Mesenteric fat pad (tissue), 1 donor: Measurements from ENCODE around the gene SATB2. TPM values are rescaled to one million over a fixed set of nuclear protein-coding genes. Genes with fewer than 3 reads are reported as not detected.
A peak's percentile ranks its signal among the peaks of the same experiment; 100 is the strongest.

Experiments used
- DNase-seq: peaks from one replicate; pipeline ENCODE4 v3.0.0-alpha.2; 2020; ENCODE audit warnings: low spot score
- total RNA-seq: library from RNA; stranded (reverse); fragmentation: NEBNext Ultra II Directional; extraction: Animal tissue kit (Norgen Biotek cat#: 25700); gene quantifications from one replicate; pipeline ENCODE4 v1.2.1, GENCODE V29; 2021
- donor health status: DM: yes; HTN: yes; CAD: no.

SATB2 gene
- total RNA-seq, 1 donor from 2014 or later: 8.3 TPM

DNA sequence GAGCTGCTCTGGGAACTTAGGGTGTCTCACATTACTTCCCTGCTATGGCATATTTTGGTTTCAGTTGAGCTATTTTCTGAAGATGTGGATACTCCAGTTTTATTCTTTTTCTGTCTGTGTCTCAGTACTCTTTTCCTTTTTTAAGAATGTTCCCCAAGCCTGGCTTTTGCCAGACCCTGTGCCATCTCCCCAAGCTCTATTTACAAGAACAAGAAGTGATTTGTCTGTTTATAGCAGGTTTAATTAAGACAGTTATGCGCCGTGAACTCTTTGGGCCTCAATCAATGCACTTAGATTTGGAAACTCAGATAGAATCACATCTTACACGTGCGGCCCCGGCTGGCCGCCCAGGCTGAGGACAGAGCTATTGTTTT, 8.9 kb upstream of the SATB2 start:
- no peak for DNase-seq

DNA sequence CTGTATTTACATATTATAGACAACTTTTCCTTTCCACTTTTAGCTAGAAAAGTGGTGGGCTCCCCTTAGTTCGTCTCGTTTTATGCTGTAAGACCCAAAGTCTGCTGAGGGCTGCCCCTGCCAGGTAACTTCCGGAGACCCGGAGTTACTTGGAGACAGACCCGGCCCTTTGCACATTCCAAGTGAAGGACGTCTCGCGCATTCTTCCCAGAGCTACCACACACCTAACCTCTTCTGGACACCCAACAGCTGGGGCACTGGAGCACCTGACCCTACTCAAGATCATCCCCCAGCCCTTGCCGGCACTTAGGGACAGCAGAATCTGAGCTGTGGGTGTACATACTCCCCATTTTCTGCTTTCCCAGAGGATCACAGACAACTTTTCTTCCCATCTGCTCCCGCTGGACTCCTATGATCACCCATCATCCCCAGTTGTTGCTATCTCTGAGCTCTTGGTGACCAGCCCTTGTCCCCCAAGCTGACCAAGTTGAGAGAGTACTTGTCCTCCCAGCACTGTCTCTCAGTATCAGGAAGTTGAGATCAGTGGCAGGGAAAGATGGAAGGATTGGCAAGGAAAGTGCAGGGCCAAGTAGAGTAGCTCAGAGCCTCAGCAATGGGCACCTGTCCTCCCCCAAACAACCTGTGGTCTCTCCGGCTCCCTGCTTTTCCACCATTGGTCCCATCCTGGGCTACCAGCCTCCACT, 8.4 kb upstream of the SATB2 start:
- no peak for DNase-seq

DNA sequence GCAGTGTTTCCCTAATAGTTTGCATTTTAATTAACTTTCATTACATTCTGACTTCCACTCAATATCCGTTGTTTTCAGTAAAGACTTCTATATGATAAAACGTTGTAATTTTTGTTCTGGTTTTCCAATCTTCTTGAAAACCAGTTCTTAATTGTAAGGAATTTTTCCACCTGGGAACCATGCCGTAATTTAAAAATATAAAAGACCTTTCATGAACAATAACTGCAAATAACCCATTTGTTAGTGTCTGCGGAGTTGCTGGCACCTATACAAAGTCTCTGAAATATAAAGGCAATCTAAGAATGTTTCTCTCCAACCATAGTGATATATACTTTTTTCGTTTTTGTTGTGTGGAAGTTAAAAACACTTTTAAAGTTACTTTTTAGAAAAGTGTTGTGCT, 7.7 kb upstream of the SATB2 start:
- DNase-seq: no peak

DNA sequence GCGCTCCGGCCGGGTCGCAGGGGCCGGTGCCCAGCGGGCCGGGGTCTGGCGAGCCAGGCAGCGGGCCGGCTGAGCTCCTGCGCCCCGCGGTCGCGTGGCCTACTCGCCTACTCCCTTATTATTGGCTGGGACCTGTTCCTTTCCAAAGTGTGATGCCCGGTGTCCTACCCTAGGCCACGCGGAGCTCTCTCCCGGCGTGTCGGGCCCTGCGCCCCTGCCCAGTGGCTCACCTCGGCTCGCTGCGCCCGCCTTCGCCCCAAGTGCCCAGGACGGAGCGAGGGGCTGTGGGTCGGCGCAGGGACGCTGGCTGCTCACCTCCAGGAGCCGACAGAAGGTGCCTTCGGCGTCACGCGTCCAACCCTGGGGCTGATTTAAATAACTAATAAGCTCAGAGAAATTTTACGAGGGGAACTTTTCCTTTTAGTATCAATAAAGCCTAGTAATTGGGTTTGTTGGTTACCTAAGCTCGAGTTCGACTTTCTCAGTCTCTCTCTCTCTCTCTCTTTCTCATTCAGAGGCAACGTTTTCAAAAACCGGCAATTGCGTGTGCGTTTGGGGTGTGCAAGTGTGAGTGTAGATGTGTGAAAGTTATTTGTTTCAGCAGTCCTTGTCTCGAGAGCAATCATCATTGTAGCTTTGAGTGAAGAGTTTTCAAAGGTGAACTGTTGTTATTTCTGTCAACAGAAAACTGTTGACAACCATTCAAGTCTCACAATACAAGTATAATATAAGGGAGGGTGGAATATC, 7.0 kb upstream of the SATB2 start:
- no peak for DNase-seq

DNA sequence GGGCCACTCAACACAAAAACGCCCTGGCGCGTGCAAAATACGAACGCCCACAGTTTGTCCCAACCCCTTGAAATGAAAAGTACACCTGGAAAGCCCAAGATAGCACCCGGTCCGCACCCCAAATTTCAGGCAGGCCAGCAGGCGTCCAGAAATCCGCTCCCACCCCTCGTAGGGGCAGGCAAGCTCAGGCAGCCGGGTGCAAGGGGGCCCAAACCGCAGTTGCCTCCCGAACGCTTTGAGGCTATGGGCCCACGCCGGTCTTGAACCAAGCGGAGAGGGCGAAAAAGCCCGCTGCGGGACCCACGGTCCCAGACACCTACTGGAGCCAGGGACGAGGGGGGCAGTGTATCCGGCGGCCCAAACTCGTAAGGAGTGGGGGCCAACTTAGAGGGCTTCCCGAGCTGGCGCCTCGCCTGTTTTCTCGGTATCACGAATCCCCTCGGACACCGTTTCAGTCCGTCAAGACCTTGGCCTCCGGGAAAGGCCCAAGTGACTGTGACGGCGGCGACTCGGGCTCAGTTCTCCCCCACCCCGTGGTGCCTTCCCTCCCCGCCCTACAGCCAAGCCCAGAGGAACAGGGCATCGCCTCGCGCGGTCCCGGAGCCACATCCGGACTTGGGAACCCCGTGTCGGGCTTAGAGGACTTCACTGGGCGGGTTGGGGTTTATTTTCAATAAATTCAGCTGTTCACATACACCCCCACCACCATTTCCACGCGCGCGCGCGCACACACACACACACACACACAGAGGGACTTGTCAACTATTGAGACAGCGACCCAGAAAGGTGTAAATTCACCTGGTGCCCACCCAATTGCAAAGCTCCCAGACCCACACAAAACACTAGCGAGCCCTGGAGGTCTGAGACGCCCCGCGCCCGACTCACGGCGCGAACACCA, 6.2 kb upstream of the SATB2 start:
- DNase-seq: no peak

DNA sequence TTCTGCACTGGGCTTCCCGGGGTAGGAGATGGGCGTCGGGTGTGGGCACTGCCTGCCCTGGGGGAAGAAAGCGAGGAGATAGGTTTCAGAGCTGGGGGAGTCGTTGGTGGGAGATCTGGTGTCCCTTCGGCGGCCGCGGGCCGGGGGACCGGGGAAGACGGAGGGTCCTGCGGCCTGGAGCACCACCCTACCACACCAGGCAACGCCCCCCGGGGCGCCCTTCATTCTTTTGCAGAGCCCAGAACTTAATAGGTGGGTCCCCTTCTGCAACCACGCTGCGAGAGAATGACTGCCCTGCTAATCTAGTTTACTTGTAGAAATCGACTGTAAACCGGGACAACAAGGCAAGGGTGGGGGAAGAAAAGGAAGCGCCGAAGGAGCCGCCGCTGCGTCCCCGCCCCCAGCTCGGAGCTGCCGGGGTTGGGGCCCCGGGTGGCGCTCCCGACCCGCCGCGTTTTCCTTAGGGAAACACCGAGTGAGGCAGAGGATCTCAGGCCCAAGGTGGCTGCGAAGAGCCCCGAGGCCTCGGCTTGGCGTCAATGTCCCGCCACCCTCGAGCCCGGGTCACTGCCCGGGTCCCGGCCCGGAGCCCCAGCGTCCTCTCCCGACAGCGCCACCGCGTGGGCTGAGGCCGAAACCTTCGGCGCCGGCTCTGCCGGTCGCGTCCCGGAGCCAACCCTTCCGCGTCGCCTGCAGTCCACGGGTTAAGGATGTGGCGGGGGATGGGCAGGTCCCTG, 5.4 kb upstream of the SATB2 start:
- DNase-seq: no peak

DNA sequence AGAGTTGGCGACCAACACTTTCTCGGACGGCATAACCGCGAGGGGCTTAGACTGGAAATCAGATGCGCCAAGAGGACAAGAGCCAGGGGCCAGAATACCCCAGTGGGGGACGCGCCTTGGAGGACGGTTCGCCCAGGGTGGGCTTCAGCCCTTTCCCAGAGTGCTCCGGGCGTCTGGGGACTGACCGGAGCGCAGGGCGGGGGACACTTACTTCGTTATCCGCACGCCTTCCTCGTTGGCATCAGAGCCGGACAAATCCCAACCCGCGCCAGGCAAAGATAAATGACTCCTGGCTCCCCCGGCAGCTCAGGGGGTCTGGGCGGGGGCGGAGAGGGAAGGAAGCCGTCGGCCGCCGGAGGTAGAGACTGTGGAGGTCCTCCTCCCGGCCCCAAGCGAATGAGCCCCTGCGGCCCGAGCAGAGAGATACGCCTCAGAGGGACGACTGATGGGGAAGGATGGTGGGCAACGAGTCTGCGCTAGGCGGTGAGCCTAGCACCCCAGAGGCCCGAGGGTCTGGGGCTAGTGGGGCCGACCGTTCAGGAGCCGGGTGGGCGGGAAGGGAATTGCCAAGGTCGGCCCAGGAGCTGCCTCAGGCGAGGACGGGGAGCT, 4.7 kb upstream of the SATB2 start:
- no peak for DNase-seq

DNA sequence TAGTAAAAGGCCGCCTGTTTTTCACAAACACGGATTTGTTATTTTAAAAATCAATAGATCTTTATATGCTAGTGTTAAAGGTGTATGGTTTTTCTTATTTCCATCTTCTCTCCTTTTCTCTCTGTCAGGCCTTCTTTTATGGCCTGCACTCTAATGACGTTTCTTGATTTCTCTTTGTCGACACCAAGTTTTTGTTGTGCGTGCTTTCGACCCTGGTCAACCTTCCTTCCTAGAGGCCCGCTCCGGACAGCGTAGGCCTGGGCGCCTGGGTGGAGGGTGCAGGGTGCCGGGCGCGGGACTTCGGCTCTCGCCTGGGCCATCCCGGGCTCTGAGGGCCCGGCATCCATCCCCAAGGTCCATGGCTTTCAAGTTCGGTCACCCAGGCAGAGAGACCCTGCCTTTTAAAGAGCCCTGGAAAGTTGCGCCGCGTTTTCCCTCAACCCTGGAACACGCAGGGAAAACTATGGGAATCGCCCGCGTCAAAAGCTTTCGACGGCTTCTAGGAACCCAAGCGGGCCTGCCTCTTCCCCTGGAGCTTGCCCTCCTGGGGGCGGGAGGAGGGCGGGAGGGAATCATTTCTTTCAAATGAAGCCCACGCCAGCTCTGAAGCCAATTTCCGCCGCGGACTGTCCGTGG, 4.1 kb upstream of the SATB2 start:
- no peak for DNase-seq

DNA sequence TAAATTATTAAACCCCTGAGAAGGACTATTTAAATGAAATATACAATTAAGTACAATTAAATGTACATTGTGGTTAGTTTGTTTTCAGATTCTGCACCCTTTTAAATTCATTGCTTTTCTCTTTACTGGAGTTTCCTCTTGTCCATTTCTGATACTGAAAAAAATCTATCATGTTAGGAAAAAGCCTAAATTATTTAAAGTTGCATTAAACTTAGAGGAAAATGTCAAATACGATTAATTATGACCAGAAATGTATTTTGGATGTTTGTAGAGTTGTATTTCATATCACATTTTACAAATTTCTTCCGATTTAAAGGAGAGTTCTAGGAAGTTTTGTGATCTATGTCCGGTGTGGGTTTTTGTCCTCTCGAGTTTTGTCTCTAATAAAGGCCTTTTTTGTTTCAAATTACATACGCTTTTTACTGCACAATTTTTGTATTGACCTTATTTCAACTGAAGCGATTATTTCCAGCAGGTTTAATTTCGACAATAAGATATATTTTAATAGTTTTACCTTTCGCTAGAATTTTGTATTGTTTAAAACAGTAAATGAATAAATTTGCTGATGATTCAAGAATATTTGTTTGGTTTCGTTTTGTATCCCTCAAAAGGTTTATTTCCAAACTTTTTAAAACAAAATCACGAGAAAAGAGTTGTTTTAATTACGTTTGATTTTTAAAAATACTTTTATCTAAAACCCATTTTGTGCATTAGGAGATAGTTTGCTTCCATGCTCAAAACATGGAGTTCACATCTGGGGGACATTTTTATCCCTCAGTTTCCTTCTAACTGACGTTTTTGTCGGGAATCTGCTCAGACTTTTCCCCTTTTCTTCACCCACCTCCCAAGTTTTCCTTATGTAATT, 3.3 kb upstream of the SATB2 start:
- no peak for DNase-seq

DNA sequence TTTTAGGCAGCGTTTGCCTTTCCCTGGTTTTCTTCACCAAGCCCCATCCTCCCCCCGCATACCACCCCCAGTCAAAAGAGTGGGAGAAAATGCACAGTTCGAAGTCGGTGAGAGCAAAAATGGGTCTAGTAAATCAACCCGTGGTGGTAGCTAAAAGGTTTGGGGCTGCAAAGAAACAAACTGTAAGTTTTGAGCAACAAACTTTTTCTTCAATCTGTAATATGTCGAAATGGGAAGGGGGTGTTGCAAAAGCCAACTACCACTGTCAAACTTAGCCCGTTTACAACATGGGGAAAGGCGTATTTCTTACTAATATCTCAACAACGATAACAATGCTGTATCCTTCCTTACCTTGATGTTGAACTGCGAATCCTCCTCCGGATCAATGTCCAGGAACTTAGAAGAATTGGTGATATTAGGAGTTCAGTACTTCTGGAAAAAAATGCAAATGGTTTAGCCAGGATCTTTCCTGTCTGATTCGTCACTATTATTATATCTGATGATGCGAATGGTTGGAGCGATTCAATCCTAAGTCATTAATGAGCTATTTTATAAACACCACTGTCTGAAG, 2.4 kb upstream of the SATB2 start:
- no peak for DNase-seq

DNA sequence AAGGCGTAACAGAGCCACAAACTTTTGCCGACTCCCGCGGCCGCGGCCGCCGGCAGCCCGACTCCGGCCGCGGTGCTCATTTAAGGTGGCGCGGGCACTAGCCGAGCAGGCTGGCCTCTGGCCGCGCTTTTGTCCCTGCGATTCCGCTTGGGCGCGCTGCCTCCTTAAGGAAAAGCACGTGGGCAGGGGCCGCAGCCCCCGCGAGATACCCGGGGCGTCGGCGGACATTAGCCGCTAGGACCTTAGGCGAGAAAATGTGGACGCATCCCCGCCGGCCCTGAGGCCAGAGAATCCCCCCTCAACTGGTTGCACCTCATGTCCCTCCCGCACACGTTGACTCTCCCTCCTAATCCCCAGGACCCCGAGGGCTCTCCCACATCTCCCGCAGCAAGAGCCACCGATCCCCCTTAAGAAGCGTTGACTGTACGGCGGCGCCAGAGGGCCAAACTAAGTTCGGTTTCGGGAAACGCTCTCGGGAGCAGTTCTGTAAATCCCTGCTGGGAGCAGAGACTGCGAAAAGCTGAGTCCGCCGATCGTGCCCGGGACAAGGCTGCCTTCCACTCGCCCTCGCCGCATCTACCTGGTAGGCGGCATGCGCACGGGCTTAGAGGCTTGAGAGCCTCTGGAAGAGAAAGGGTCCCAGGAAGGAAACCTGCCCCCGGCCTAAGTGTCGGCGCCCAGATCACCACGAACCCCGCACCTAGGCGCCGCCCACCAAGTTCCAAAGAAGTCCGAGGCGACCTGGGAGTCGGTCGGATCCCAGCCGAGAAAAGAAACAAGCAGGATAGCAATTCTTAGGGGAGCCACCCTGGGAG, 1.8 kb upstream of the SATB2 start:
- DNase-seq: peak; percentile 94

DNA sequence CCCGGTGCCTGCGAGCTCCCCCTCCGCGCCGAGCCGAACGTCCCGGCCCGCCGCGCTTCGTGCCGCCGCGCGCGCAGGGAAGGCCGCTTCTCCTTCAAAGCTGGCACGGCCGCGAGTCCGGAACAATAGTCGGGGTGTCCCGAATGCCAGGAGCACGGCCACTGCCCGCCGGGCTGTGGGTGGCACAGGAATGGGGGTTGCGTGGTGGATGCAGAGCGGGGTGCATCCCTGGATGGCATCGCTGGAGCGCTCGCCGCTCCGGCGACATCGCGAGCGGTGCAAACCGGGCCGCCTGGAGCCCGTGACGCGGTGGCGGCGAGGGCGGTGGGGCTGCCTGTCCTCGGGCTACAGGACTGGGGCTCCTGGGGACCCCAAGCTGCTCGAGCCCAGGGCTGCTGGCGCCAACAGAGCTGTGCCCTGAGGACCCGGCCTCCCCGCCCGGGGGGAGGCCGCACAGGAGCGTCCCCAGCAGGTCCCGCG, 1.1 kb upstream of the SATB2 start:
- no peak for DNase-seq

DNA sequence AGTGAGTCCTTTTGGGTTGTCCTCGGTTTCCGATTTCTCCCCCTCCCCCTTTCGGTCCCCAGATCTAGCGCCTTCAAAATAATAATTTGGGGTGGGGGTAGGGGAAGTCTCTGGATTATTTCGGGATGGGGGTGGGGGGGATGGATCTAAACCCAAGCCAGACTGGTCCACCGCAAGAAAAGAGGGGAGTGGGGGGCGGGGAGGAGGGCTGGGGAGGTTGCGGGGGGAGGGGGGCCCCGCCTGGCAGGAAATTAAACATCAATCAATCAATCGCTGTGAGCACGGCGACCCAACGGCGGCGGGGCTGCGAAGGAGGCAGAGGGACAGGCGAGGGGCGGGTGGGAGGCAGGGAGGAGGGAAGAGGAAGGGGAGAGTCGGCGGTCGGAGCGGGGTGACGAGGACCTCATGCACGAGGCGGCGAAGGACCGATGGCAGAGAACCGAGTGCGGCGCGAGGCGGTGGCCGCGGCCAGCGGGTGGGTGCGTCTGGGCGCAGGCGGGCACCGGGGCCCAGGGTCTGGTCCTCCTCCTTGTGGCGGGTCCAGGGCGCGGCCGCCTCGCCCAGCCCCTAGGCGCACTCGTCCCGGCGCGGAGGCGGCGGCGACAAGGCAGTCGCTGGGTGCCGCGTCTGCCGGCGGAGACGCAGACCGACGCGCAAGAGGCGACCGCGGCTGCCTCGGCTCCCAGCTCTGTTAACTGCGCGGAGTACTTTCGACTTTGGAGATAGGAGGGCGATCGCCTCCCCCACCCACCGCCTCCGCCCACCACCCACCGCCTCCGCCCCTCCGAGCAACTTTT, 468 bp upstream of the SATB2 start:
- no peak for DNase-seq

DNA sequence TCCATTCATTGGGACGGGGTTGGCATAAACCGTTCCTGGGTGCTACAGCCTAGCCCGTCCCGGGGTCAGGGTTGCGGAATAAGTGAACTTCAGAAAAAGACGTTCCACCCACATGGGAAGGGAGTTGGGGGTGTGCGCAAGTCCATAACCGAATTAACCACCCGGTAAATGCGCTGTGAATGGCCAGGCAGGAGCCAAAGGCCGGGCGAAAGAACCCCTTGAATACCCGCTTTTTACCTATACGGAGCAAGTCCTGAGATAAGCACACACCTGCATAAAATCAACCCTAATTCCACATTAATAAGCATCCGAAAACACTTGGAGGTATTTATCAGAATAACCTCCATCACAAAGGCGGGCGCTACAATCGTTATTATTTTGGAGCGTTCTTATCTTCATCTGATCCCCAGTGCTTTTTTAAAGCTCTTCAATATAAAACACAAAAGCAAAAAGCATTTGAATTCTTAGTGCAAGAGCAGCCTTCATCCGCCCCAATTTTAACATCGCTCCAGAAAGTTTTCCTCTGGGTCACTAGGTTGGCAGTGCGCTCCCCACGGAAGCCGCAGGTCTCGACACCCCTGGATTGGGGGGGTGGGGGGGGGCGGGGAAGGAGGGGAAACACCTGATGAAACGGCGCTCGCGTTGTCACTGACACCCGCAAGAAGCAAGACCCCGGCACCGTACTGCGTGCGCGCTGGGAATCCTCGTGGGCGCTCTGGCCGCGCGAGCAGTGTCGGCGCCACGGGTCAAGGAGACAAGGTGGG, 1.2 kb downstream of the SATB2 start:
- DNase-seq: no peak

DNA sequence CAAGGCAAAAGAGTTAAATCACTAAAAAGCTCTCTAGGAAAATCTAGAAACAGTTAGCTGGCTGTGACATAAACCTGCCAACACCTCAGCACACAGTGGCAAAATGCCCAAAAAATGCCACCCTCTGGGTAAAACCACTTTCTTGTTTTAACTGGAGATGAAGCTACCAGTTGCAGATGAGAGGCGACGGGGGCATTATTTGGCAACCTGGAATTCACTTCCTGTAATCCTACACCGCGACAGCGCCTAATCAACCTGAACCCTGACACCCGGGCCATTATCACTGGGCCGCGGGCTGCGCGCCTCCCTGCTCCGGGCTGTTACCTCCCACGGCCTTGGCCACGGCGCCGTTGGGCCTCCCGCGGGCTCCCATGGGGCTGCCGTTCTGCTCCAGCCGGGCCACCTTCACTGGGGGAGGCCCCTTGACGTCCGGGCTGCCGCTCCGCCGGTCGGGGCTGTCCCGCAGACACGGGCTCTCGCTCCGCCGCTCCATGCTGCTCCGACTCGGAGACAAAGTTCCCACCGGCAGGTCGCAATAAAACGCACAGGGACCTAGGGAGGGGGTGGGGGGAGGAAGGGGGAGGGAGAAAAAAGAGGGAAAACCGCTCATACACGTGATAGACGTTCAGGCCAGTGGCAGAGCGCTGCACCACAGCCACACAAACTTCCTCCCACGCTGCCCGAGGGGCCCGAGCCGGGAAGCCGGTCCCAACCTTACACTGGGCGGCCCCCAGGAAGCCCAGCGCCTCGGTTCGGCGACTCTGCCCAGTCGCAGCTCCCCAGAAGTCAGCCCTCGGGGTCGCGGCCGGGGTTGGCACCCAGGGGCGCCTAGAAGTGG, 2.0 kb downstream of the SATB2 start:
- no peak for DNase-seq

DNA sequence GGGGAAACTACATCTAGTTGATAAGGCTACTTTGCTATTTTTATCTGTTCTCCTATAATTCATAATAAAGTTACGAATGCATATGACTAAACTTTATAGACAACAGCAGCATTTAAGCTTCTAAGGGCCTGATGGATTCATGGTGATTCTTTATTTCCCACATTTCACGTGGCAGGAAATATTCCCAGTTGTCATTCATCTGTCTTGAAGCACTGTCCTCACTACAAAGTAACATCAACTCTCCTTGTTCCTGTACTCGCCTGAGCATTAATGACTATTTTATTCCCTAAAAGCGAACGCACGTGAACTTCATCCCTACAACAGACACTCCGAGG, 2.6 kb downstream of the SATB2 start:
- no peak for DNase-seq
